Sigmoid colon (tissue), 7 donors: ENCODE measurements around the gene CHEK1. TPM values are rescaled to one million over a fixed set of nuclear protein-coding genes. Genes with fewer than 3 reads are reported as not detected.

Source experiments
- DNase-seq: peaks from one replicate; pipeline ENCODE4 v3.0.0-alpha.2; 2019
- H3K27ac ChIP-seq, 4 donors: fragments of 200-600 bp; sonication (generic); one replicate each; pipeline ENCODE4 v1.5.1; 2016 to 2019; ENCODE audit warnings: mild to moderate bottlenecking in 1 of 4
- H3K27me3 ChIP-seq, 3 donors: fragments of 200-600 bp; sonication (generic); one replicate each; pipeline ENCODE4 v1.5.1; 2019; ENCODE audit warnings: mild to moderate bottlenecking in 1 of 3
- H3K36me3 ChIP-seq, 4 donors: fragments of 200-600 bp; sonication (generic); one replicate each; pipeline ENCODE4 v1.5.1; 2016 to 2019
- H3K4me1 ChIP-seq, 4 donors: fragments of 200-600 bp; sonication (generic); one replicate each; pipeline ENCODE4 v1.5.1; 2017 to 2019
- H3K4me3 ChIP-seq, 4 donors: fragments of 200-600 bp; sonication (generic); one replicate each; pipeline ENCODE4 v1.5.1; 2017 to 2019; ENCODE audit warnings: mild to moderate bottlenecking in 2 of 4, moderate library complexity in 1 of 4
- H3K9me3 ChIP-seq, 4 donors: fragments of 200-600 bp in 3 of 4; sonication (generic) in 3 of 4; one replicate each; pipeline versions ENCODE4 v1.5.1 to v1.6.1; 2013 to 2019
- CTCF ChIP-seq, 4 experiments: fragments of 450-650 bp in 3 of 4; fragments of 200-600 bp in 1 of 4; IDR thresholded peaks; one replicate each; pipeline ENCODE4 v1.5.1; 2016 to 2019; ENCODE audit warnings: antibody characterized with exemption in 4 of 4, mild to moderate bottlenecking in 3 of 4, moderate library complexity in 2 of 4
- EP300 ChIP-seq, 4 donors: sonication (generic); formaldehyde crosslinking; IDR thresholded peaks; one replicate each; pipeline ENCODE4 v1.6.1; 2017; ENCODE audit warnings: antibody characterized with exemption in 4 of 4
- POLR2A ChIP-seq, 2 donors: fragments of 450-650 bp; IDR thresholded peaks; one replicate each; pipeline ENCODE4 v1.6.1; 2016; ENCODE audit warnings: antibody characterized with exemption in 2 of 2, mild to moderate bottlenecking in 2 of 2, moderate library complexity in 2 of 2
- POLR2AphosphoS5 ChIP-seq, 4 donors: sonication (generic); formaldehyde crosslinking; IDR thresholded peaks; one replicate each; pipeline ENCODE4 v1.6.1; 2017; ENCODE audit warnings: antibody characterized with exemption in 4 of 4
- WGBS, 2 donors: extraction: QIAGEN DNeasy Blood & Tissue Kit; methylation state at CpG; one replicate each; pipeline ENCODE4 v1.1.7; 2013; 5-methylcytosine and 5-hydroxymethylcytosine counted together
- intact Hi-C: fragments of 100-400 bp; cut with DNase I; formaldehyde crosslinking; loops from one replicate; pipeline ENCODE4 v1.15.1; 2023
- polyA plus RNA-seq, 3 donors: library from polyadenylated mRNA; stranded (reverse); fragments of 200-250 nt; gene quantifications; one replicate each; pipeline ENCODE4 v1.2.3, GENCODE V29; 2013
- total RNA-seq, 4 donors: library from RNA; depleted of rRNA; stranded (reverse); fragments of >200 nt; gene quantifications; one replicate each; pipeline ENCODE4 v1.1.0, GENCODE V29; 2016
- donor health status: healthy with polysubstance abuse.
- donor health status: Bipolar disorder and iron deficiency.
- donor health status: healthy.

The CHEK1 gene
- total and polyA plus RNA-seq, 7 donors, result 2.5 to 18.6 (median 8.3) TPM

DNA sequence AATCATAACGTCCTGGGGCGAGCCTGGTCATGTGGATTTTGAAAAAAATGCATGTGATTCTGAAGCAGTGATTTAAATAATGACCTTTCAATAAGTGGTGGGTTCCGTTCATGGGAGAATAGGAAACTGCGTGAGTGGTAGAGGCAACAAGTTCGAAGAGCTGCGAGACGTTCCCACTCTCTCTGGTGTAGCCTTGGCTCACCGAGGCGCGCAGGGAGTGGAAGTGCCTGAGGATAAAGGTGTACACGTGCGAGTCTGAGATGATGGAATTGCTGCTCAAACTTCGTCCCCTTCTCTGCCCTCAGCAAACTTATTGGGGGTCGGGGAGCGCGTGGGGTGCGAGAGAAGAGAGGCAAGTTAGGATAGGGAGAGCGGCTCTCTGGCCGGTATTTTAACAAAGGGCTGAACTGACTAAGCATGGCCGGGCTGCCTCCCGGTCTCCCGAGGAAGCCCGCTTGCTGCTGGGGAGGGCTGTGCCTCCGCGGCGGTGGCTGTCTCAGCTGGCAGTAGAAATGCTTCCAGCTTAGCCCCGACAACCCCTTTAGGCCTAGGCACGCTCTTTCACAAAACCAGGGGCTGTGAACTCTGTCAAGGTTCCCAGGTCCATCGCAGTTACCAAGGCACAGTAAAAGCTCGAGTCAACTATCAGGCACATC, 33.2 kb upstream of the CHEK1 start:
- TF ChIP-seq CTCF (IDR thresholded peaks at IDR 0.05), result no peak
- peak in 1 of 4 donors; percentile 11 for TF ChIP-seq POLR2AphosphoS5 (IDR thresholded peaks at IDR 0.05)
- intact Hi-C loops, result loop anchor here (1.0 to 10.0 kb wide), 6 partner anchors 33 to 673 kb away; partner anchors contain the start of genes CCDC15, CHEK1, FEZ1 and FOXRED1
- peak overlapping the region; percentile 96 to 98 (median 98) for H3K27ac ChIP-seq
- H3K9me3 ChIP-seq, result no peaks in the 10 kb centered on the region
- WGBS, 2 donors, result 1% methylated on average over 30 of the region's 30 CpGs
- no peaks in the 10 kb centered on the region for H3K27me3 ChIP-seq
- peaks cover 0 to 9% (median 0%) of the 10 kb centered on the region in 4 donors for H3K36me3 ChIP-seq
- DNase-seq, result peak; percentile 78
- peaks cover 0 to 33% (median 22%) of the 10 kb centered on the region in 4 donors for H3K4me1 ChIP-seq
- H3K4me3 ChIP-seq, result peak overlapping the region; percentile 59 to 96 (median 78)

GRCh38 chr11:125592305-125593113, 32.5 kb upstream of the CHEK1 start, which contains the start of gene STT3A:
TSS of gene STT3A (plus strand) at chr11:125592852. CDS start at chr11:125595916, 3,064 bp downstream.
- Histone ChIP-seq H3K36me3 (peaks cover 0 to 16% (median 3%) of the 10 kb centered on the region in 4 donors), H3K9me3 (no peaks in the 10 kb centered on the region), H3K4me1 (peaks cover 0 to 33% (median 22%) of the 10 kb centered on the region in 4 donors), H3K27ac (peak within 1 kb of the TSS; percentile 96 to 98 (median 98)), H3K4me3 (peak within 1 kb of the TSS; percentile 71 to 96 (median 78)), H3K27me3 (no peaks in the 10 kb centered on the region)
- TF ChIP-seq CTCF (IDR thresholded peaks at IDR 0.05) (no peak), POLR2A (IDR thresholded peaks at IDR 0.05) (peak; percentile 85 to 89), EP300 (IDR thresholded peaks at IDR 0.05) (no peak), POLR2AphosphoS5 (IDR thresholded peaks at IDR 0.05) (peak; percentile 92 to 99 (median 96))
- peak; percentile 100 for DNase-seq
- intact Hi-C loops, result loop anchor here (1.0 to 10.0 kb wide), 6 partner anchors 32 to 672 kb away; partner anchors contain the start of genes CCDC15, CHEK1, FEZ1 and FOXRED1
- WGBS, 2 donors, result 0% methylated on average over 55 of the region's 55 CpGs

DNA sequence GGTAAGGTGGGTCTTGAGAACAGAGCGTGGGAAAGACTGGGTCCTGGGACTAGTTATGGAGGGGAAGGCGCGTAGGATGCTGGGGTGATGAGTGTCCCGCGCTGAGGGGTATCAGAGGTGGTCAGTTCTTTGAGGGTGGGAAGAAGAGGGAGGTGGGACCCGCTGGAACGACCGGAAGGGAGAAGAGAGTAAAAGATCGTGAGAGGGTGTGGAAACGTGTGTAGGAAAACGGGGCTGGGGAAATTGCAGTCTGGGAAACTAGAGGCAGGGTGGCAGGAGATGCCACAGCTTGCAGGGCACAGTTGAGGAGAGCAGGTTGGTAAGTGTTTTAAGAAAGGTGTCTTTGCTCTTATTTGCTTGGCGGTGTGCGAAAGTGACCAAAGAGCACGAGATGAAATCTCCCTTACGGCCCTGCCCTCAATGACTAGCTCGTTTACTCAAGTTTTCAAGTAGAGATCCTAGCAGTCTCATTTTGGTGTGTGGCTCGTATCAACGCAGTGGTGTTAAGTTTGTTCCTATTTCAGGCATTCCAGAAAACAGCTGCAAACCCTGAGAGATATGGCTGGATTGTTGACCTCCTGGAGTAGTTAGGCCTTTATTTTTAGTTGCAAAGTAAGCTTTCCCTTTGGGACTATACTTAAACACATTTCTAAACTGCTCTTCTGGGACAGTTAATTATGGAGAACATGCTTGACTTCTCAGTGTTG, 31.7 kb upstream of the CHEK1 start:
- peaks cover 0 to 33% (median 22%) of the 10 kb centered on the region in 4 donors for H3K4me1 ChIP-seq
- H3K27ac ChIP-seq, result peak overlapping the region; percentile 79 to 96 (median 84)
- peaks cover 0 to 24% (median 7%) of the 10 kb centered on the region in 4 donors for H3K36me3 ChIP-seq
- no peak for DNase-seq
- intact Hi-C loops, result loop anchor here (2.0 to 10.0 kb wide), 5 partner anchors 32 to 672 kb away; partner anchors contain the start of genes CCDC15, CHEK1, FOXRED1 and SRPRA
- peak overlapping the region; percentile 71 to 96 (median 78) for H3K4me3 ChIP-seq
- H3K9me3 ChIP-seq, result no peaks in the 10 kb centered on the region
- no peaks in the 10 kb centered on the region for H3K27me3 ChIP-seq
- TF ChIP-seq CTCF (IDR thresholded peaks at IDR 0.05) (no peak), POLR2A (IDR thresholded peaks at IDR 0.05) (no peak)
- WGBS, 2 donors, result 0 to 1% methylated on average over 18 of the region's 18 CpGs

GRCh38 chr11:125594958-125595357, 30.0 kb upstream of the CHEK1 start:
- 58 to 69% methylated on average over 3 of the region's 3 CpGs for WGBS, 2 donors
- Histone ChIP-seq H3K4me1 (peaks cover 0 to 33% (median 22%) of the 10 kb centered on the region in 4 donors), H3K9me3 (no peaks in the 10 kb centered on the region), H3K36me3 (peaks cover 0 to 41% (median 13%) of the 10 kb centered on the region in 4 donors), H3K27ac (no peak overlapping the region), H3K27me3 (no peaks in the 10 kb centered on the region), H3K4me3 (no peak overlapping the region)
- intact Hi-C loops, result loop anchor here (5.0 to 10.0 kb wide), 4 partner anchors 250 to 670 kb away; partner anchors contain the start of genes CCDC15, FOXRED1, SRPRA and TMEM218
- DNase-seq, result no peak
- TF ChIP-seq EP300 (IDR thresholded peaks at IDR 0.05) (no peak), CTCF (IDR thresholded peaks at IDR 0.05) (no peak), POLR2AphosphoS5 (IDR thresholded peaks at IDR 0.05) (no peak), POLR2A (IDR thresholded peaks at IDR 0.05) (no peak)
